GM21528 (cell line): Measurements from ENCODE around the gene SH3D21.

Experiments
- ATAC-seq: cut with Tn5 transposase; IDR thresholded peaks from one replicate; pipeline ENCODE4 v1.9.1; 2021; ENCODE audit warnings: mild to moderate bottlenecking, moderate library complexity; ENCODE audit not compliant: unreplicated experiment, low FRiP score

Gene SH3D21

GRCh38 chr1:36328088-36328480 lies 21.9 kb downstream of the SH3D21 start:
- no peak for ATAC-seq

- no peak for ATAC-seq
These were observed 22.5 kb downstream of the SH3D21 start for GRCh38 chr1:36328713-36329112.

GRCh38 chr1:36329817-36330216 lies 23.6 kb downstream of the SH3D21 start:
- ATAC-seq: no peak

GRCh38 chr1:36330940-36331339 lies 24.8 kb downstream of the SH3D21 start:
- no peak for ATAC-seq

- no peak for ATAC-seq
These were observed 31.7 kb downstream of the SH3D21 start for GRCh38 chr1:36337830-36338229.

- no peak for ATAC-seq
These were observed 33.0 kb downstream of the SH3D21 start for GRCh38 chr1:36339215-36339614.

GRCh38 chr1:36339615-36340014 lies 33.4 kb downstream of the SH3D21 start:
- ATAC-seq: no peak

GRCh38 chr1:36341626-36342320 lies 35.6 kb downstream of the SH3D21 start:
- ATAC-seq: no peak

GRCh38 chr1:36342426-36343185 lies 36.4 kb downstream of the SH3D21 start:
- no peak for ATAC-seq

- ATAC-seq: no peak
These were observed 37.7 kb downstream of the SH3D21 start for GRCh38 chr1:36343651-36344394.

GRCh38 chr1:36344395-36344680 lies 38.2 kb downstream of the SH3D21 start:
- ATAC-seq: no peak

GRCh38 chr1:36345353-36345752 lies 39.2 kb downstream of the SH3D21 start:
- ATAC-seq: no peak

- no peak for ATAC-seq
These were observed 40.7 kb downstream of the SH3D21 start for GRCh38 chr1:36346741-36347370.

- ATAC-seq: no peak
These were observed 43.1 kb downstream of the SH3D21 start for GRCh38 chr1:36349241-36349671.

GRCh38 chr1:36349839-36350238 lies 43.7 kb downstream of the SH3D21 start:
- no peak for ATAC-seq

GRCh38 chr1:36350659-36351226 lies 44.6 kb downstream of the SH3D21 start:
- ATAC-seq: no peak

GRCh38 chr1:36351227-36351977 lies 45.2 kb downstream of the SH3D21 start:
- ATAC-seq: no peak

- ATAC-seq: no peak
These were observed 46.1 kb downstream of the SH3D21 start for GRCh38 chr1:36352125-36352909.
